HepG2 (cell line): ENCODE measurements around the gene MASP2. TPM values are rescaled to one million over a fixed set of nuclear protein-coding genes. Genes with fewer than 3 reads are reported as not detected.
A peak's percentile ranks its signal among the peaks of the same experiment; 100 is the strongest.

ENCODE experiments used
- CHCHD3 ChIP-seq: sonication (generic); formaldehyde crosslinking; IDR thresholded peaks from 2 replicates; pipeline ENCODE4 v1.8.0; 2022; ENCODE audit warnings: mild to moderate bottlenecking, missing genetic modification reagents, moderate library complexity
- KIAA2018 ChIP-seq: sonication (generic); formaldehyde crosslinking; IDR thresholded peaks from 2 replicates; pipeline ENCODE4 v1.5.0; 2020; ENCODE audit warnings: mild to moderate bottlenecking, missing genetic modification reagents, borderline replicate concordance
- NR3C1 ChIP-seq: sonication (generic); formaldehyde crosslinking; IDR thresholded peaks from 2 replicates; pipeline ENCODE4 v1.4.0; 2020; ENCODE audit warnings: missing genetic modification reagents
- PCBP1 ChIP-seq: fragments of 200-400 bp; formaldehyde crosslinking; IDR thresholded peaks from 2 replicates; pipeline ENCODE4 v1.6.1; 2017; ENCODE audit warnings: mild to moderate bottlenecking, low read depth, low read length, borderline replicate concordance
- SPEN ChIP-seq: sonication (generic); formaldehyde crosslinking; IDR thresholded peaks from 2 replicates; pipeline ENCODE4 v1.5.1; 2020; ENCODE audit warnings: low read depth, mild to moderate bottlenecking, missing genetic modification reagents
- TSC22D2 ChIP-seq: sonication (generic); formaldehyde crosslinking; IDR thresholded peaks from 2 replicates; pipeline ENCODE4 v1.5.1; 2020; ENCODE audit warnings: missing genetic modification reagents, mild to moderate bottlenecking, borderline replicate concordance
- ZBTB26 ChIP-seq: IDR thresholded peaks from 2 replicates; pipeline ENCODE4 v1.6.1; 2016; ENCODE audit warnings: missing compliant biosample characterization, missing genetic modification reagents, borderline replicate concordance
- ZFP62 ChIP-seq: sonication (generic); formaldehyde crosslinking; IDR thresholded peaks from 2 replicates; pipeline ENCODE4 v1.4.0; 2020; ENCODE audit warnings: missing genetic modification reagents
- ZFY ChIP-seq: sonication (generic); formaldehyde crosslinking; IDR thresholded peaks from 2 replicates; pipeline ENCODE4 v1.4.0; 2020; ENCODE audit warnings: missing genetic modification reagents
- ZKSCAN5 ChIP-seq: sonication (generic); formaldehyde crosslinking; IDR thresholded peaks from 2 replicates; pipeline ENCODE4 v1.5.1; 2020; ENCODE audit warnings: mild to moderate bottlenecking, missing genetic modification reagents
- ZNF124 ChIP-seq: sonication (generic); formaldehyde crosslinking; IDR thresholded peaks from 2 replicates; pipeline ENCODE4 v1.4.0; 2020; ENCODE audit warnings: missing genetic modification reagents
- ZNF296 ChIP-seq: sonication (generic); formaldehyde crosslinking; conservative IDR thresholded peaks from 2 replicates; pipeline ENCODE4 v1.5.0; 2020; ENCODE audit warnings: mild to moderate bottlenecking, missing genetic modification reagents
- ZNF546 ChIP-seq: sonication (generic); formaldehyde crosslinking; conservative IDR thresholded peaks from 2 replicates; pipeline ENCODE4 v1.8.1; 2023; ENCODE audit warnings: mild to moderate bottlenecking, missing genetic modification reagents
- ZNF563 ChIP-seq: sonication (generic); formaldehyde crosslinking; IDR thresholded peaks from 2 replicates; pipeline ENCODE4 v1.8.0; 2022; ENCODE audit warnings: mild to moderate bottlenecking, moderate library complexity, missing genetic modification reagents
- ZNF577 ChIP-seq: sonication (generic); formaldehyde crosslinking; IDR thresholded peaks from 2 replicates; pipeline ENCODE4 v1.4.0; 2020; ENCODE audit warnings: mild to moderate bottlenecking, low read depth, missing genetic modification reagents, borderline replicate concordance
- ZNF780A ChIP-seq: sonication (generic); formaldehyde crosslinking; IDR thresholded peaks from 2 replicates; pipeline ENCODE4 v1.8.0; 2022; ENCODE audit warnings: mild to moderate bottlenecking, missing genetic modification reagents, moderate library complexity
- ZNF781 ChIP-seq: sonication (generic); formaldehyde crosslinking; IDR thresholded peaks from 2 replicates; pipeline ENCODE4 v1.5.1; 2020; ENCODE audit warnings: borderline replicate concordance, mild to moderate bottlenecking, missing genetic modification reagents; ENCODE audit errors: not compliant biosample characterization
- ZSCAN22 ChIP-seq: sonication (generic); formaldehyde crosslinking; IDR thresholded peaks from 2 replicates; pipeline ENCODE4 v1.4.0; 2020; ENCODE audit warnings: mild to moderate bottlenecking, missing genetic modification reagents
- ZSCAN5A ChIP-seq: sonication (generic); formaldehyde crosslinking; IDR thresholded peaks from 2 replicates; pipeline ENCODE4 v1.8.0; 2022; ENCODE audit warnings: mild to moderate bottlenecking, missing genetic modification reagents, borderline replicate concordance
- polyA plus RNA-seq, 8 experiments: library from polyadenylated mRNA; depleted of rRNA in 3 of 8; stranded (reverse) in 7 of 8; unstranded in 1 of 8; fragments of >200 nt; fragmentation: Illumina TruSeq in 4 of 8; extraction: Trizol in 4 of 8; gene quantifications; 2 replicates each; pipeline versions ENCODE4 v1.2.1 to v1.2.3, GENCODE V29; 2011 to 2016; ENCODE audit warnings: low read depth in 4 of 8, missing spikeins in 1 of 8, mixed read lengths in 1 of 8; ENCODE audit not compliant: insufficient read depth in 1 of 8
- total RNA-seq, 5 experiments: library from RNA; depleted of rRNA; stranded (reverse); fragments of >200 nt; fragmentation: Illumina TruSeq; extraction: Trizol; gene quantifications; 2 replicates each; pipeline ENCODE4 v1.2.3, GENCODE V29; 2016; ENCODE audit warnings: low read depth in 1 of 5

MASP2 gene
- total and polyA plus RNA-seq, 2 of the 13 experiments (the other 11 are each of a cell fraction or from before 2014, with no cell fraction given) = 7.1 to 11.8 TPM

- TF ChIP-seq KIAA2018 (CRISPR knock-in tag) (no peak), CHCHD3 (no peak), ZNF563 (no peak), ZNF296 (CRISPR knock-in tag) (no peak), ZNF546 (CRISPR knock-in tag) (no peak), ZNF781 (no peak), ZBTB26 (CRISPR knock-in tag) (no peak), NR3C1 (CRISPR knock-in tag) (no peak), TSC22D2 (no peak), ZKSCAN5 (CRISPR knock-in tag) (no peak), ZNF124 (CRISPR knock-in tag) (no peak), ZFP62 (CRISPR knock-in tag) (no peak), ZSCAN5A (CRISPR knock-in tag) (no peak), ZNF577 (CRISPR knock-in tag) (no peak), PCBP1 (no peak), ZSCAN22 (CRISPR knock-in tag) (no peak), ZNF780A (no peak), SPEN (CRISPR knock-in tag) (no peak), ZFY (CRISPR knock-in tag) (peak; percentile 39; the same call in 1 of the 2 replicates)
Measured at GRCh38 chr1:10980094-10980577, 66.9 kb downstream of the MASP2 start (continued).
